Left hindlimb (tissue), 1 donor: Measurements from ENCODE around the gene CPSF7.
"Not testable (repeated sequence)": the region's sequence is repeated elsewhere in the genome, so short reads cannot be mapped to it uniquely, and the experiment has no call there.

Experiments used
- DNase-seq: peaks from one replicate; pipeline ENCODE4 v3.0.0-alpha.2; 2018

Gene CPSF7

GRCh38 chr11:61383859-61384258 lies 45.9 kb downstream of the CPSF7 start:
- not testable (repeated sequence) for DNase-seq

GRCh38 chr11:61380884-61381283 lies 48.9 kb downstream of the CPSF7 start:
- DNase-seq: no peak

GRCh38 chr11:61378713-61379313 lies 51.0 kb downstream of the CPSF7 start:
- no peak for DNase-seq

- no peak for DNase-seq
Measured at GRCh38 chr11:61377461-61378160, 52.2 kb downstream of the CPSF7 start.

GRCh38 chr11:61375761-61376108 lies 54.0 kb downstream of the CPSF7 start:
- DNase-seq: no peak

- DNase-seq: no peak
Measured at GRCh38 chr11:61372659-61373420, 56.9 kb downstream of the CPSF7 start.

GRCh38 chr11:61370349-61371005 lies 59.3 kb downstream of the CPSF7 start:
- DNase-seq: no peak

- no peak for DNase-seq
Measured at GRCh38 chr11:61369372-61370348, 60.1 kb downstream of the CPSF7 start.

- no peak for DNase-seq
Measured at GRCh38 chr11:61368646-61369045, 61.1 kb downstream of the CPSF7 start.

GRCh38 chr11:61367406-61367805 lies 62.4 kb downstream of the CPSF7 start:
- no peak for DNase-seq

GRCh38 chr11:61364012-61364675 lies 65.6 kb downstream of the CPSF7 start:
- no peak for DNase-seq

GRCh38 chr11:61362542-61362875 lies 67.3 kb downstream of the CPSF7 start:
- no peak for DNase-seq

- peak; percentile 94 for DNase-seq
Measured at GRCh38 chr11:61361741-61362541, 67.8 kb downstream of the CPSF7 start, which contains the start of the genes CYB561A3 and TMEM138. Gene CYB561A3, minus strand, starts transcription at chr11:61361882. Its CDS starts 5,169 bp downstream, at chr11:61356713. Gene TMEM138, plus strand, starts transcription at chr11:61362374. Its CDS starts 2,017 bp downstream, at chr11:61364391.

- no peak for DNase-seq
Measured at GRCh38 chr11:61361237-61361740, 68.5 kb downstream of the CPSF7 start.

- DNase-seq: no peak
Measured at GRCh38 chr11:61359516-61359915, 70.3 kb downstream of the CPSF7 start.

- DNase-seq: no peak
Measured at GRCh38 chr11:61358566-61358965, 71.2 kb downstream of the CPSF7 start.

- no peak for DNase-seq
Measured at GRCh38 chr11:61357894-61358239, 71.9 kb downstream of the CPSF7 start.

GRCh38 chr11:61357233-61357893 lies 72.4 kb downstream of the CPSF7 start:
- DNase-seq: no peak

- no peak for DNase-seq
Measured at GRCh38 chr11:61356706-61357105, 73.1 kb downstream of the CPSF7 start.

GRCh38 chr11:61354208-61354607 lies 75.6 kb downstream of the CPSF7 start:
- no peak for DNase-seq
